Memory B cell (primary cell): Measurements from ENCODE around the gene MYCL.
A peak's percentile ranks its signal among the peaks of the same experiment; 100 is the strongest.

Experiments used
- ATAC-seq: fragments of 150-1000 bp; cut with Tn5 transposase; 2 replicates; pipeline ENCODE4 v1.10.0; 2021; ENCODE audit warnings: low read depth, mild to moderate bottlenecking, moderate library complexity
- DNase-seq, 2 donors: peaks; one replicate each; pipeline ENCODE4 v3.0.0; 2022; ENCODE audit warnings: low spot score in 2 of 2
- H3K27ac Mint-ChIP-seq: one replicate; pipeline ENCODE4 v1.8.0; 2022; ENCODE audit warnings: mild to moderate bottlenecking, moderate library complexity, mixed read lengths
- H3K27me3 Mint-ChIP-seq: one replicate; pipeline ENCODE4 v1.8.0; 2022; ENCODE audit warnings: mixed read lengths
- H3K36me3 Mint-ChIP-seq: one replicate; pipeline ENCODE4 v1.8.0; 2022; ENCODE audit warnings: mild to moderate bottlenecking, mixed read lengths
- H3K4me1 Mint-ChIP-seq: one replicate; pipeline ENCODE4 v1.8.0; 2022; ENCODE audit warnings: mixed read lengths
- H3K4me3 Mint-ChIP-seq: one replicate; pipeline ENCODE4 v1.8.0; 2022; ENCODE audit warnings: mild to moderate bottlenecking, moderate library complexity, mixed read lengths
- H3K9me3 Mint-ChIP-seq: one replicate; pipeline ENCODE4 v1.8.0; 2022; ENCODE audit warnings: mixed read lengths

The MYCL gene

GRCh38 chr1:39901714-39902459 lies at the start of gene MYCL:
MYCL (minus strand) TSS chr1:39901917; CDS start chr1:39901434, 483 bp downstream.
- peaks cover 12% of the 10 kb centered on the region for H3K27me3 Mint-ChIP-seq
- H3K36me3 Mint-ChIP-seq, result no peaks in the 10 kb centered on the region
- DNase-seq (peak; percentile 48 to 66), ATAC-seq (peak; percentile 78)
- H3K4me3 Mint-ChIP-seq, result peak within 1 kb of the TSS; percentile 84
- peaks cover 10% of the 10 kb centered on the region for H3K4me1 Mint-ChIP-seq
- H3K27ac Mint-ChIP-seq, result no peak within 1 kb of the TSS
- H3K9me3 Mint-ChIP-seq, result no peaks in the 10 kb centered on the region

DNA sequence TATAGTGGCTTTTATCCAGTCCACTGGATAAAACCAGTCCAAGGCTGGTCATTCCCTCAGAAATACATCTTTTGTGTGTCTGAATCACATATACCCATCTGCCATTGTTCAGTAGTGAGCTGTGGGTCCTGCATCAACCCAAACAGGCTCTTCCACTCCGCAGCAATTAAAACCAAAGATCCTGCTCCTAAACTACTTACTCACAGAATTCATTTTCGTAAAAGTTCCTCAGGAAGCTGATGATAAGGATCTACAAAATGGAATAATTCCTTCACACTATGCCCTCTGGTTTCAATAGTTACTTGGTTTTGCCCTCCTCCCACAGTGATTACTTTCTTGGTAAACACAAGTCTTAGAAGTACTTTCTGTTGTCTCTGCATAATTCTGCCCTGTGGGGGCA lies 48.2 kb upstream of the MYCL start:
- ATAC-seq, result no peak
- no peaks in the 10 kb centered on the region for H3K9me3 Mint-ChIP-seq
- no peak overlapping the region for H3K27ac Mint-ChIP-seq
- no peak overlapping the region for H3K4me3 Mint-ChIP-seq
- peaks cover 2% of the 10 kb centered on the region for H3K36me3 Mint-ChIP-seq
- peaks cover 12% of the 10 kb centered on the region for H3K4me1 Mint-ChIP-seq
- DNase-seq, result no peak
- H3K27me3 Mint-ChIP-seq, result no peaks in the 10 kb centered on the region

GRCh38 chr1:39947260-39947659 lies 45.5 kb upstream of the MYCL start:
- DNase-seq (no peak), ATAC-seq (no peak)
- no peaks in the 10 kb centered on the region for H3K27me3 Mint-ChIP-seq
- no peaks in the 10 kb centered on the region for H3K9me3 Mint-ChIP-seq
- H3K36me3 Mint-ChIP-seq, result peaks cover 2% of the 10 kb centered on the region
- no peak overlapping the region for H3K27ac Mint-ChIP-seq
- H3K4me1 Mint-ChIP-seq, result peaks cover 10% of the 10 kb centered on the region
- H3K4me3 Mint-ChIP-seq, result no peak overlapping the region

DNA sequence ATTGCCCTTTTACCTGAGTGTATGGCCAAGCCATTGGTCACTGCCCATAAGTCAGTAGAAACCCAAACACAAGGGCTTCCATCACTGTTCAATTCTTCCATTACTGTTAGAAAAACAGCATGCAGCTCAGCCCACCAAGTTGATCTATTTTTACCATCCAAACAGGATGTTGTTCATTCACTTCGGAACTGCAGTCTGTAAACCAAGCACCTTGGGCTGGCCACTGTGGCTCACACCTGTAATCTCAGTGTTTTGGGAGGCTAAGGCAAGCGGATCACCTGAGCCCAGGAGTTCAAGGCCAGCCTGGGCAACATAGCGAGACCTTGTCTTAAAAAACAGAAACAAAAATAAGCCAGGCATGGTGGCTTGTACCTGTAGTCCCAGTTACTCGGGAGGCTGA lies 44.5 kb upstream of the MYCL start:
- no peaks in the 10 kb centered on the region for H3K27me3 Mint-ChIP-seq
- no peaks in the 10 kb centered on the region for H3K9me3 Mint-ChIP-seq
- no peak overlapping the region for H3K4me3 Mint-ChIP-seq
- peaks cover 2% of the 10 kb centered on the region for H3K36me3 Mint-ChIP-seq
- H3K27ac Mint-ChIP-seq, result no peak overlapping the region
- ATAC-seq (peak; percentile 34), DNase-seq (no peak)
- H3K4me1 Mint-ChIP-seq, result peaks cover 10% of the 10 kb centered on the region

GRCh38 chr1:39944410-39945112 lies 42.8 kb upstream of the MYCL start:
- H3K9me3 Mint-ChIP-seq, result no peaks in the 10 kb centered on the region
- ATAC-seq (no peak), DNase-seq (no peak)
- no peak overlapping the region for H3K27ac Mint-ChIP-seq
- no peaks in the 10 kb centered on the region for H3K36me3 Mint-ChIP-seq
- peaks cover 12% of the 10 kb centered on the region for H3K4me1 Mint-ChIP-seq
- no peaks in the 10 kb centered on the region for H3K27me3 Mint-ChIP-seq
- no peak overlapping the region for H3K4me3 Mint-ChIP-seq

- Mint-ChIP-seq H3K4me1 (peaks cover 12% of the 10 kb centered on the region), H3K27ac (no peak overlapping the region), H3K9me3 (no peaks in the 10 kb centered on the region), H3K27me3 (no peaks in the 10 kb centered on the region), H3K36me3 (no peaks in the 10 kb centered on the region), H3K4me3 (no peak overlapping the region)
- DNase-seq (no peak), ATAC-seq (no peak)
These were observed 42.0 kb upstream of the MYCL start for GRCh38 chr1:39943471-39944290.

DNA sequence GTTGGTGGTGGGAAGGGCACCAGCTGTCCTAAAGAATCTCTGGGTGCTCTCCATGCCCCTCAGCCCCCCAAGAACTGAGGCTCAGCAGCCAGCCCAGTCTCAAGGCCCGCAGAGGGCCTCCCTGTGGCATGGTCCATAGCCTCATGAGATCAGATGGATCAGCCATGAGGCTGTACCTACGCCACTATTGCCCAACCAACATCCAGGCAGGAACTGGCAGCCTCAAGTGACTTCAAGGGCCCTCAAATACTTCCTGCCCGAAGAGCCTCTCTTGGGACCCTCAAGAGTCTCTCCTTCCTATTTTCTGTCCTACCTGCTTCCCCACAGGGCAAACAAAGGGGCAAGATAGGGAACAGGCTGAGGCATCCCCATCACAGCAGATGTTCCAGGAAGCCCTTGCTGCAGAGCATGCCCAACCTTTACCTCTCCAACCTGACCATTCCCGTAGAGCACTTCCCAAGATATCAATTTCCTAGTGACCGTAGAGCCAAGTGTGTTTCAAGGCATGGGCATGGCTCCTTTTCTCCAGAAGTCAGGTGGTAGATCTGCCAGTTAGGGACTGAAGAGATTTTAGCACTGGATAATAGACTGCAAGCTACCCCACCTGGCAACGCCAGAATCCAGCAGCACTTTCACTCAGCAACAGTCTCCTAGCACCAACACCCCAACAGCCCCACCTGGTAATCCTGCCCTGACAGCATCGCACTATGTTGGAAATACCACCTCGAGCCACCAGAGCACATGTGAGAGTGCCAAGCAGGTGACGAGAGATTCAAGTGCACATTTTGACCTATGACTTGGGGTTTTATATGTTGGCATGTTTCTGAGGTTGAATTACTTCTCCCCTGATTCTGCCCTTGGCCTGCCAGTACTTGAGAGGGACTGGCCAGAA lies 39.5 kb upstream of the MYCL start:
- no peak overlapping the region for H3K4me3 Mint-ChIP-seq
- peaks cover 12% of the 10 kb centered on the region for H3K4me1 Mint-ChIP-seq
- DNase-seq, result no peak
- no peak overlapping the region for H3K27ac Mint-ChIP-seq
- ATAC-seq, result no peak
- no peaks in the 10 kb centered on the region for H3K27me3 Mint-ChIP-seq
- H3K36me3 Mint-ChIP-seq, result no peaks in the 10 kb centered on the region
- no peaks in the 10 kb centered on the region for H3K9me3 Mint-ChIP-seq

GRCh38 chr1:39940253-39940652 lies 38.5 kb upstream of the MYCL start:
- Mint-ChIP-seq H3K4me1 (peaks cover 7% of the 10 kb centered on the region), H3K27ac (no peak overlapping the region), H3K9me3 (no peaks in the 10 kb centered on the region), H3K27me3 (no peaks in the 10 kb centered on the region), H3K36me3 (no peaks in the 10 kb centered on the region), H3K4me3 (no peak overlapping the region)
- no peak for DNase-seq
- ATAC-seq, result no peak

- DNase-seq, result no peak
- no peak overlapping the region for H3K4me3 Mint-ChIP-seq
- no peaks in the 10 kb centered on the region for H3K36me3 Mint-ChIP-seq
- no peak for ATAC-seq
- H3K27ac Mint-ChIP-seq, result no peak overlapping the region
- no peaks in the 10 kb centered on the region for H3K9me3 Mint-ChIP-seq
- no peaks in the 10 kb centered on the region for H3K27me3 Mint-ChIP-seq
- peaks cover 5% of the 10 kb centered on the region for H3K4me1 Mint-ChIP-seq
These were observed 37.1 kb upstream of the MYCL start for GRCh38 chr1:39938856-39939255.

DNA sequence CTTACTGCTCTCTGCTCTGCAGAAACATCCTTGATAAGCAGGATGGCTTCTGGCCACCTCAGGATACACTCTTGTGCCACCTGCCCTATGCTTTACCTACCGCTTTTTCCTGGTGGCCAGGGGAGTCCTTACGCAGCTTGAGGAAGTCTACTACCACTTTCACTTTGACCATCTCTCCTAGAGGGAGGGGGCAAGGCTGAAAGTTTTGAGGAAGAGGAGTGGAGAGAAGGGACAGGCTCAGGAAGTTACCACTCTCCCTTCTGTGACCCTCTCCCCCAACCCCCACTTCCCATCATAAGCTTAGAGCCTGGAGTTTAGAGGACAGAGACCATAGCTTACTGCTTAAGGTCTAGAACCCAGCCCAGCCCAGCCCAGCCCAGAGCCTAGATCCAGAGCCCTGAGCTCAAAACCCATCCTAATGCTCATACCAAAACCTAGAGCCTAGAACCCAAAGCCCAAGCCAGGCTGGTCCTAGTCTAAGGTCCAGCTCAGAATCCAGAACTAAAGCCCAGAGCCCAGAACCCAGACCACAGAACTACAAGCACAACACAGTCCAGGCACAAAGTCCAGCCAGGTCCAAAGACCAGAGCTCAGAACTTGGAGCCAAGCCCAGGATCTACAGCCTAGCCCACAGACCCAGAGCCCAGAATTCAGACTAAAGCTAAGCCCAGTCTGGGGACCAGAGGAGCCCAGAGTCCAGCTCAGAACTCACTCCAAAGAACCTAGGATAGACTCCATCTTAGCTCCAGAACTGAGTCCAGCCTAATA lies 35.2 kb upstream of the MYCL start:
- H3K36me3 Mint-ChIP-seq, result no peaks in the 10 kb centered on the region
- DNase-seq (no peak), ATAC-seq (no peak)

DNA sequence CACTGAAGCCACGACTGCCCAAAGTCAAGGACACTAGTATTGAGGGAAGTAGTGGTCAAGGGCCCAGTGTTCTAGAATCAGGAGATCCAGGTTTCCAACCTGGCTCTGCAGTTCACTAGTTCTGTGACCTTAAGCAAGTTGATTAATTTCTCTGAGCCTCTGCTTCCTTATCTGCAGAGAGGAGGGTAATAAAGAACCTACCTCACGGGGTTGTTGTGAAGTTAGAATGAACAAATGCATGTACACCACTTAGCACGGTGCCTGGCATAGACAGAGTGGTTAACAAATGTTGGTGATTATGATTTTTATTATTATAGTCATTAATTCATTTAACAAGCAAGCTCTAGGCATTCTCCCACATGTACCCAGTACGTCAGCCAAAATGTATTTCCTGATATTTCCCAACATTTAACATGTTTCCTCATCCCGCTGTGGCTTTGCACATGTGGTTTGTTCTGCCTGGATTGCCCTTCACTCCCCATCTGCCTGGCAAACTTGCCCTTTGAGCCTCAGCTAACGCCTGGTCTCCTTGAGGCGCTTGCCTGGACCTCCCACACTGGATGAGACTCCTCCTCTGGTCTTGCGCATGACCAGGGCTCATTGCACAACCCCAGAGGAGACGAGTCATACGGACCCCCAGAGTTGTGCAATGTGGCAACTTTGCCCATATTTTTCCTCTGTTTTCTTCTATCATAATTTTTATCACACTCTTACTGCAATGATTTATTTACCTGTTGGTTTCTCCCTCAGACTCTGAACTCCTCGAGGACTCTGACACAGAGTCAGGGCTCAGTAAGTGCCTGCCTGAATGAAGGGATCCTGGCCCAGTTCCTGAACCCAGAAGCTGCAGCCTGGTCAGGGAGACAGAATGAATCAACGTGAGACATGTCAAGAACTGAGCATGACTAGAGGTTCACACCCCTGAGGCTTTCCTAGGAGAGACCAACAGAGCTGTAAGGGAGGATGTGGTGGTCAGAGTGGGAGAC lies 32.5 kb upstream of the MYCL start:
- Mint-ChIP-seq H3K27me3 (no peaks in the 10 kb centered on the region), H3K36me3 (no peaks in the 10 kb centered on the region), H3K4me3 (no peak overlapping the region), H3K27ac (no peak overlapping the region), H3K9me3 (no peaks in the 10 kb centered on the region), H3K4me1 (peaks cover 7% of the 10 kb centered on the region)
- DNase-seq (no peak), ATAC-seq (no peak)

More for the DNA sequence above, 35.2 kb upstream of the MYCL start:
- Mint-ChIP-seq H3K4me1 (peaks cover 6% of the 10 kb centered on the region), H3K9me3 (no peaks in the 10 kb centered on the region), H3K4me3 (no peak overlapping the region), H3K27me3 (no peaks in the 10 kb centered on the region), H3K27ac (no peak overlapping the region)
